Keratinocyte (primary cell): ENCODE measurements around the gene ERV3-1.
"Not testable (repeated sequence)": the region's sequence is repeated elsewhere in the genome, so short reads cannot be mapped to it uniquely, and the experiment has no call there.

Experiments
- EZH2 ChIP-seq: IDR thresholded peaks from one replicate; pipeline ENCODE4 v1.6.1; 2012; ENCODE audit warnings: inconsistent platforms, mild to moderate bottlenecking, low read length, moderate library complexity
- TF ChIP-seq, protein P1 (sequence below), 3 experiments: IDR thresholded peaks in 1 of 3; conservative IDR thresholded peaks in 1 of 3; optimal IDR thresholded peaks in 1 of 3; 2 replicates in 2 of 3; 3 replicates in 1 of 3; pipeline versions ENCODE3 to v1.5.1; 2011; ENCODE audit warnings: low read length in 3 of 3, mild to moderate bottlenecking in 3 of 3, moderate library complexity in 2 of 3, control low read depth in 1 of 3, inconsistent platforms in 1 of 3; ENCODE audit not compliant: insufficient read depth in 2 of 3; ENCODE audit errors: extremely low read depth in 1 of 3

DNA sequence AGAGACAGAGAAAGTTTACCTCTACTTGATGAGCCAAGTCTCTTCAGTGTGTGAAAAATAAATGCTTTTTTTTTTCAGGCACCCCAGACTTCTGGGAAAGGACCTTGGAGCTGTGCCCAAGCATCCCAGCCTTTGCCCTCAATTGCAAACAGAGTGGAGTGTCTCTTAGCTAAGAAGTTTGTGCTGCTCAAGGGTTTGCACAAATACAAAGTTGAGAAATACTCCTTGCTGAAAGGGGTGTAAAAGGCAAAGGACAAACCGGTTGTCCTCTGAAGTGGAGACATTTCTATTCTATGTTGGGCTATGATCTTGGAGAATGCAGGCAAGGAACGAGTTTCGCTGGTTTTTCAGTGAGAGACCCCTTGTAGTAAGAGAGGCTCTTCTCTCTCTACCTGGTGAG, 14.5 kb upstream of the ERV3-1 start:
- TF ChIP-seq, protein P1, sequence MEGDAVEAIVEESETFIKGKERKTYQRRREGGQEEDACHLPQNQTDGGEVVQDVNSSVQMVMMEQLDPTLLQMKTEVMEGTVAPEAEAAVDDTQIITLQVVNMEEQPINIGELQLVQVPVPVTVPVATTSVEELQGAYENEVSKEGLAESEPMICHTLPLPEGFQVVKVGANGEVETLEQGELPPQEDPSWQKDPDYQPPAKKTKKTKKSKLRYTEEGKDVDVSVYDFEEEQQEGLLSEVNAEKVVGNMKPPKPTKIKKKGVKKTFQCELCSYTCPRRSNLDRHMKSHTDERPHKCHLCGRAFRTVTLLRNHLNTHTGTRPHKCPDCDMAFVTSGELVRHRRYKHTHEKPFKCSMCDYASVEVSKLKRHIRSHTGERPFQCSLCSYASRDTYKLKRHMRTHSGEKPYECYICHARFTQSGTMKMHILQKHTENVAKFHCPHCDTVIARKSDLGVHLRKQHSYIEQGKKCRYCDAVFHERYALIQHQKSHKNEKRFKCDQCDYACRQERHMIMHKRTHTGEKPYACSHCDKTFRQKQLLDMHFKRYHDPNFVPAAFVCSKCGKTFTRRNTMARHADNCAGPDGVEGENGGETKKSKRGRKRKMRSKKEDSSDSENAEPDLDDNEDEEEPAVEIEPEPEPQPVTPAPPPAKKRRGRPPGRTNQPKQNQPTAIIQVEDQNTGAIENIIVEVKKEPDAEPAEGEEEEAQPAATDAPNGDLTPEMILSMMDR (optimal IDR thresholded peaks at IDR 0.05 in 1 of 3, IDR thresholded peaks at IDR 0.05 in 1 of 3, conservative IDR thresholded peaks at IDR 0.05 in 1 of 3; ENCODE audit: extremely low read depth in 1 of 3, insufficient read depth in 2 of 3, low read length in 3 of 3), result not testable (repeated sequence)
- TF ChIP-seq EZH2, result not testable (repeated sequence)
